Adrenal gland (tissue), 12 donors: ENCODE measurements around the gene GRIK5. TPM values are rescaled to one million over a fixed set of nuclear protein-coding genes. Genes with fewer than 3 reads are reported as not detected.

ENCODE experiments used
- DNase-seq, 7 donors: peaks; one replicate each; pipeline ENCODE4 v3.0.0-alpha.2; 2019 to 2020
- H3K27ac ChIP-seq, 5 donors: fragments of 200-600 bp; sonication (generic) in 4 of 5; 1 replicate in 3 of 5; 2 replicates in 2 of 5; pipeline versions ENCODE4 v1.5.1 to v1.8.0; 2016 to 2020; ENCODE audit warnings: mild to moderate bottlenecking in 1 of 5
- H3K27me3 ChIP-seq: fragments of 200-600 bp; 2 replicates; pipeline ENCODE4 v1.8.0; 2021
- H3K36me3 ChIP-seq, 2 donors: fragments of 200-600 bp; replicated peaks in 1 of 2; 1 replicate in 1 of 2; 2 replicates in 1 of 2; pipeline versions ENCODE4 v1.5.1 to v1.8.0; 2018 to 2022
- H3K4me1 ChIP-seq, 2 donors: fragments of 200-600 bp; replicated peaks in 1 of 2; 1 replicate in 1 of 2; 2 replicates in 1 of 2; pipeline versions ENCODE4 v1.5.1 to v1.8.0; 2018 to 2021
- H3K4me3 ChIP-seq, 4 donors: fragments of 200-600 bp; sonication (generic) in 3 of 4; one replicate each; pipeline ENCODE4 v1.5.1; 2016 to 2018
- H3K9me3 ChIP-seq, 3 donors: fragments of 200-600 bp; sonication (generic) in 1 of 3; replicated peaks in 1 of 3; 1 replicate in 2 of 3; 2 replicates in 1 of 3; pipeline versions ENCODE4 v1.5.1 to v1.8.0; 2016 to 2021
- CTCF ChIP-seq, 6 experiments: fragments of 450-650 bp in 4 of 6; fragments of 200-600 bp in 2 of 6; sonication (generic) in 1 of 6; IDR thresholded peaks; 1 replicate in 5 of 6; 2 replicates in 1 of 6; pipeline versions ENCODE4 v1.5.1 to v1.8.0; 2016 to 2021; ENCODE audit warnings: antibody characterized with exemption in 6 of 6, mild to moderate bottlenecking in 2 of 6, moderate library complexity in 1 of 6
- POLR2A ChIP-seq, 2 donors: fragments of 450-650 bp; IDR thresholded peaks; one replicate each; pipeline ENCODE4 v1.6.1; 2017; ENCODE audit warnings: antibody characterized with exemption in 2 of 2, mild to moderate bottlenecking in 2 of 2, moderate library complexity in 1 of 2
- WGBS, 4 donors: extraction: QIAGEN DNeasy Blood & Tissue Kit in 2 of 4; methylation state at CpG; one replicate each; pipeline versions ENCODE4 v1.1.5 to v1.1.7; 2013 to 2017; 5-methylcytosine and 5-hydroxymethylcytosine counted together
- intact Hi-C, 2 donors: fragments of 100-400 bp; cut with DNase I; formaldehyde crosslinking; loops; one replicate each; pipeline versions ENCODE4 v1.14.1 to v1.15.0; 2022 to 2023
- polyA plus RNA-seq, 3 donors: library from polyadenylated mRNA; stranded (reverse); fragments of 200-250 nt in 2 of 3; fragments of 350-450 nt in 1 of 3; fragmentation: Illumina TruSeq in 1 of 3; extraction: RNeasy Lipid Tissue Mini Kit (QIAGEN cat#74804) in 1 of 3; gene quantifications; one replicate each; pipeline ENCODE4 v1.2.3, GENCODE V29; 2013 to 2014
- total RNA-seq, 9 donors: library from RNA; depleted of rRNA in 4 of 9; stranded (reverse); fragments of >200 nt in 4 of 9; fragments of 120-200 nt in 1 of 9; fragmentation: NEBNext Ultra II Directional in 1 of 9; extraction: Animal tissue kit (Norgen Biotek cat#: 25700) in 1 of 9; gene quantifications; one replicate each; pipeline versions ENCODE4 v1.1.0 to v1.2.4, GENCODE V29; 2013 to 2023
- donor health status: healthy with polysubstance abuse.
- donor health status: Bipolar disorder and iron deficiency.
- donor health status: DM: yes; HTN: yes; CAD: no.
- donor health status: DM: no; HTN: no; CAD: no.
- donor health status: DM: no; HTN: no; CAD: no.
- donor health status: DM: yes; HTN: yes; CAD: no.

Gene GRIK5
- total and polyA plus RNA-seq, 12 donors: 0.24 to 11.9 (median 2.3) TPM; not detected in 1

- WGBS, 4 donors: 8 to 15% (median 9%) methylated on average over 32 to 55 of the region's 55 CpGs
- Histone ChIP-seq H3K4me3 (no peak overlapping the region), H3K4me1 (no peaks in the 10 kb centered on the region), H3K36me3 (no peaks in the 10 kb centered on the region), H3K9me3 (no peaks in the 10 kb centered on the region), H3K27ac (no peak overlapping the region), H3K27me3 (peaks cover 55% of the 10 kb centered on the region)
- no peak for DNase-seq
- no peak for TF ChIP-seq POLR2A (IDR thresholded peaks at IDR 0.05)
- TF ChIP-seq CTCF (IDR thresholded peaks at IDR 0.05): no peak
- intact Hi-C loops: no loop called here
These were observed 70.7 kb downstream of the GRIK5 start for GRCh38 chr19:41999071-41999877.

GRCh38 chr19:41998246-41999020 lies 71.6 kb downstream of the GRIK5 start:
- TF ChIP-seq CTCF (IDR thresholded peaks at IDR 0.05): peak in 5 of 6 experiments; percentile 6 to 45 (median 28)
- TF ChIP-seq POLR2A (IDR thresholded peaks at IDR 0.05): no peak
- Histone ChIP-seq H3K9me3 (no peaks in the 10 kb centered on the region), H3K4me3 (no peak overlapping the region), H3K36me3 (no peaks in the 10 kb centered on the region), H3K27me3 (peaks cover 63% of the 10 kb centered on the region), H3K27ac (peak overlapping the region in 1 of 5 donors; percentile 63), H3K4me1 (peaks cover 0 to 7% of the 10 kb centered on the region in 2 donors)
- intact Hi-C loops: no loop called here
- peak in 3 of 7 donors; percentile 22 to 36 (median 31) for DNase-seq
- WGBS, 4 donors: 3 to 8% (median 4%) methylated on average over 4 to 61 of the region's 64 CpGs

- Histone ChIP-seq H3K4me3 (no peak overlapping the region), H3K27ac (peak overlapping the region in 1 of 5 donors; percentile 63), H3K36me3 (no peaks in the 10 kb centered on the region), H3K9me3 (no peaks in the 10 kb centered on the region), H3K4me1 (peaks cover 0 to 7% of the 10 kb centered on the region in 2 donors), H3K27me3 (peaks cover 63% of the 10 kb centered on the region)
- no peak for TF ChIP-seq CTCF (IDR thresholded peaks at IDR 0.05)
- no peak for TF ChIP-seq POLR2A (IDR thresholded peaks at IDR 0.05)
- intact Hi-C loops: no loop called here
- DNase-seq: peak in 1 of 7 donors; percentile 87
- 2 to 7% (median 4%) methylated on average over 12 to 14 of the region's 14 CpGs for WGBS, 4 donors
These were observed 72.2 kb downstream of the GRIK5 start for GRCh38 chr19:41997851-41998229.

GRCh38 chr19:41997121-41997850 lies 72.7 kb downstream of the GRIK5 start:
- H3K27me3 ChIP-seq: peaks cover 64% of the 10 kb centered on the region
- 1 to 4% (median 3%) methylated on average over 30 to 35 of the region's 35 CpGs for WGBS, 4 donors
- intact Hi-C loops: no loop called here

More at GRCh38 chr19:41997121-41997850, 72.7 kb downstream of the GRIK5 start:
- H3K9me3 ChIP-seq: no peaks in the 10 kb centered on the region
- H3K36me3 ChIP-seq: no peaks in the 10 kb centered on the region
- peak; percentile 26 to 78 (median 42) for DNase-seq
- H3K27ac ChIP-seq: peak overlapping the region in 1 of 5 donors; percentile 63
- H3K4me3 ChIP-seq: no peak overlapping the region
- no peak for TF ChIP-seq CTCF (IDR thresholded peaks at IDR 0.05)
- TF ChIP-seq POLR2A (IDR thresholded peaks at IDR 0.05): no peak
- H3K4me1 ChIP-seq: peaks cover 0 to 7% of the 10 kb centered on the region in 2 donors
